GM20000 (cell line): ENCODE data around the gene CD101.

Source experiments
- DNase-seq: peaks from one replicate; pipeline ENCODE4 v3.0.0; 2012; ENCODE audit warnings: low spot score
- TF ChIP-seq, protein P1 (sequence below): IDR thresholded peaks from 2 replicates; pipeline ENCODE4 v1.5.1; 2012; ENCODE audit warnings: mild to moderate bottlenecking, control low read depth; ENCODE audit errors: extremely low read depth, missing control alignments

Gene CD101

GRCh38 chr1:117026361-117026760 is 24.8 kb downstream of the CD101 start:
- TF ChIP-seq, protein P1, sequence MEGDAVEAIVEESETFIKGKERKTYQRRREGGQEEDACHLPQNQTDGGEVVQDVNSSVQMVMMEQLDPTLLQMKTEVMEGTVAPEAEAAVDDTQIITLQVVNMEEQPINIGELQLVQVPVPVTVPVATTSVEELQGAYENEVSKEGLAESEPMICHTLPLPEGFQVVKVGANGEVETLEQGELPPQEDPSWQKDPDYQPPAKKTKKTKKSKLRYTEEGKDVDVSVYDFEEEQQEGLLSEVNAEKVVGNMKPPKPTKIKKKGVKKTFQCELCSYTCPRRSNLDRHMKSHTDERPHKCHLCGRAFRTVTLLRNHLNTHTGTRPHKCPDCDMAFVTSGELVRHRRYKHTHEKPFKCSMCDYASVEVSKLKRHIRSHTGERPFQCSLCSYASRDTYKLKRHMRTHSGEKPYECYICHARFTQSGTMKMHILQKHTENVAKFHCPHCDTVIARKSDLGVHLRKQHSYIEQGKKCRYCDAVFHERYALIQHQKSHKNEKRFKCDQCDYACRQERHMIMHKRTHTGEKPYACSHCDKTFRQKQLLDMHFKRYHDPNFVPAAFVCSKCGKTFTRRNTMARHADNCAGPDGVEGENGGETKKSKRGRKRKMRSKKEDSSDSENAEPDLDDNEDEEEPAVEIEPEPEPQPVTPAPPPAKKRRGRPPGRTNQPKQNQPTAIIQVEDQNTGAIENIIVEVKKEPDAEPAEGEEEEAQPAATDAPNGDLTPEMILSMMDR: no peak
- DNase-seq: no peak

DNA sequence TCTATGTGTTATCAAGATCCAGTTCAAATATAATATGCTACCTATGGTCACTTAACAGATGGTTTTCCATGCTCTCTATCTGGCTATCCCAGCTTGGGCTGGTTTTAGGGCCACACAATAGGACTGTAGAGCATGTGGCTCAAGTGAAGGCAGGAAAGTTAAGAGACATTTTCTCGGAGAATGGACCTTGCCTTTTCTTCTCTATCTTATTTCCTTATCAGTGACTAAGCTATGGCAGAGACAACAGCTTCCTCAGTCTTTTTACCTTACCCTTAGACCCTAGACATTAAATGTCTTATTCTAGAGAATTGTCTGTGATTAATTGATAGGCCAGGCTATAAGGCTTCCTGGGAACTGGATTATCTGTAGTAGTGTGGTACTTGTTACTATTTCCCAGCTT is 28.1 kb downstream of the CD101 start:
- no peak for DNase-seq
- TF ChIP-seq, protein P1: no peak

DNA sequence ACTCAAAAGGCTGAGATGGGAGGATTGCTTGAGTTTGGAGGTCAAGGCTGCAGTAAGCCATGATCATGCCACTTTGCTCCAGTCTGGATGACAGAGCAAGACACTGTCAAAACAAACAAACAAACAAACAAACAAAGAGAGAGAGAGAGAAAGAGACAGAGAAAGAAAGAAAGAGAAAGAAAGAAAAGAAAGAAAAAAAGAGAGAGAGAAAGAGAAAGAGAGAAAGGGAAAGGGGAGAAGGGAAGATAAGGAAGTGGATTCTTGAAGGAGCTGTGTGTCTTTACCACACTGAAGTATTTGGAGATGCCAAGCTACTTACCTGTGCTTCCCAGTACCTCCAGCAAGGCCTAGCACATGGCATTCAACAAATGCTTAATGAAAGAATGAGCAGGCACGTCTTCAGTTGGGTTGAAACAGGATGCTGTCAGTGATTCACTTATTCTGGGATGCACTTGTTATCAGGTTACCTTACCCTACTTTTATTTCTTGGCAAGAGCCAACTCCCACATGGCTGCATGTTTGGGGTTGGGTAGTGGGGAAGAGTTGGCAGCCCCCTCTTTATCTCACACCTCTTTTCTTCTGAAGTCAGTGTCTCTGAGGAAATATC is 28.8 kb downstream of the CD101 start:
- no peak for DNase-seq
- TF ChIP-seq, protein P1: no peak

DNA sequence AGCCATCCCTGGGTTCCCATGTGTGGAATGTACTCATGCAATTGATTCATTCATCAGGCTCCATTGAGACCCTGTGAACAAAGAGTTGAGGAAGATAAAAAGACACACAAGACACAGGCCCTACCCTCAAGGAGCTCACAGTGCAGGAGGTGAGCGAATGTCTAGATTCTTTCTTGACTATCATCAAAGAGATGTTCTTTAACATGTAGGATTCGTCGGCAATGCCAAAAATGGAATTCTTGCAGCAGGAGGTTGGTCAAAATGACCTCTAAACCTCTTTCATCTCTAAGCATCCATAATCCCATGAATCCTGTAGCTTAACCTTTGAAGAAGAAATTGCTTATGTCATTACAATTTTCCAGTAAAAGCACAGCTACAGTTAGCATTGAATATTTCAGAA is 30.7 kb downstream of the CD101 start:
- no peak for DNase-seq
- TF ChIP-seq, protein P1: no peak

DNA sequence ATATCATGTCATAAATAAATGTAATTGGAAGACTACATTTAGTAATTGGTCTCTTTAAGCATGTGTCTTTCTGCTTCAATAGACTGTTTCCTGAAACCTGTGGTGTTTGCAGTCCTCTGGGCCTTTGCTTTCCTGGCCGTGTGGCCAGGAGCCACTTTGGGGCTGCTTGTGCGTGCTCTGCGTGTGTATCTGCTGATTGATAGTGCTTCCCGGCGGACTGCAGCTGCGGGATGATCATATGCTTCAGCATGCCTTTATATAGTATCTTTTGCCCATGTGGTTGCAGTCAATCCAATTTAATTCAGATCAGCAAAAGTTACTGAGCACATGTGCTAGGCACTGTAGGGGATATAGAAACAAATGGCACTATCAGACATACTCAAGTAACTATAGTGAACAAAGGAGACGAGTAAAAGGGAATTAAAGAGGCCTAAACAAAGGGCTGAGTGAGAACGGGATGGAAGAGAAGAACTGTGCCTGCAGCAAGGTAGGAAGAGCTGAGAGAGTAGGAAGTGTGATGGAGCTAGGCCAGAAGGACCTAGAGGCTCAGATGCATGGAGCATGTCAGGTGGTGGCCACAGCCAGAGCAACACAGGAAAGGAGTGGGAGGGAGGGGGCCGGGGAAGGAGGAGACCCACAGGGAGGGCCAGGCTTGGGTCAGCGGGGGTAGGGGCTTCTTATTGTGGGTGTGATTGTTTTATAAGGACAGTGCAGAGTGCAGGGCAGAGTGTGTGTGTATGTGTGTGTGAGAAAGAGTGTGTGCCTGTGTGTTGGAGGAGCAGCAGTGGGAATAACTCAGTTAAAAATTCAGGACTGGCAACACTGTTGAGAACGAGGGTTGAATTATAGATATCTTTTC is 31.4 kb downstream of the CD101 start:
- DNase-seq: no peak
- TF ChIP-seq, protein P1: no peak

GRCh38 chr1:117033772-117034171 is 32.2 kb downstream of the CD101 start:
- TF ChIP-seq, protein P1: no peak
- no peak for DNase-seq

- TF ChIP-seq, protein P1: no peak
- DNase-seq: no peak
Observed at GRCh38 chr1:117034791-117035290, 33.3 kb downstream of the CD101 start.
